GM12891 (cell line): ENCODE measurements around the gene CGRRF1. TPM values are rescaled to one million over a fixed set of nuclear protein-coding genes. Genes with fewer than 3 reads are reported as not detected.

Experiments
- DNase-seq: peaks from one replicate; pipeline ENCODE4 v3.0.0; 2011; ENCODE audit warnings: low spot score; ENCODE audit not compliant: insufficient read length
- FAIRE-seq: peaks from 2 replicates; lab custom pipeline; 2011; peaks lifted over from hg19 to GRCh38; lab: Jason Lieb, UNC
- PAX5 ChIP-seq: IDR thresholded peaks from 2 replicates; pipeline ENCODE4 v1.6.1; 2011; ENCODE audit warnings: low read length, moderate library complexity, mild to moderate bottlenecking; ENCODE audit not compliant: insufficient read depth, severe bottlenecking
- POLR2A ChIP-seq: IDR thresholded peaks from 2 replicates; pipeline ENCODE4 v1.6.1; 2011; ENCODE audit warnings: low read depth, low read length, control low read depth
- POLR2AphosphoS5 ChIP-seq: IDR thresholded peaks from 2 replicates; pipeline ENCODE4 v1.6.1; 2011; ENCODE audit warnings: low read depth, low read length, control low read depth
- POU2F2 ChIP-seq: IDR thresholded peaks from 2 replicates; pipeline ENCODE4 v1.6.1; 2011; ENCODE audit warnings: low read depth, mild to moderate bottlenecking, control low read depth, low read length, moderate library complexity
- SPI1 ChIP-seq: IDR thresholded peaks from 2 replicates; pipeline ENCODE4 v1.6.1; 2011; ENCODE audit warnings: low read depth, low read length, control low read depth
- TAF1 ChIP-seq: IDR thresholded peaks from 2 replicates; pipeline ENCODE4 v1.6.1; 2011; ENCODE audit warnings: low read depth, low read length, control low read depth
- polyA plus RNA-seq: library from polyadenylated mRNA; unstranded; fragments of >200 nt; gene quantifications from one replicate; pipeline ENCODE4 v1.2.1, GENCODE V29; 2012; ENCODE audit warnings: low read depth, missing spikeins, inconsistent platforms; ENCODE audit not compliant: missing spikeins

Gene CGRRF1
- 13.9 TPM for polyA plus RNA-seq

GRCh38 chr14:54509546-54510501, at the start of gene CGRRF1:
Gene CGRRF1 (plus strand): TSS chr14:54509906. CDS start chr14:54509960, 54 bp downstream.
- peak; percentile 98 for FAIRE-seq
- TF ChIP-seq POLR2AphosphoS5 (peak; percentile 72), POU2F2 (no peak), POLR2A (peak; percentile 56; the same call in 1 of the 2 replicates), TAF1 (no peak), SPI1 (no peak), PAX5 (no peak)

GRCh38 chr14:54462048-54462447, 47.7 kb upstream of the CGRRF1 start:
- no peak for TF ChIP-seq SPI1
- TF ChIP-seq TAF1 = no peak
- TF ChIP-seq POLR2A = no peak
- no peak for TF ChIP-seq PAX5
- no peak for TF ChIP-seq POU2F2
- no peak for FAIRE-seq
- DNase-seq = no peak

More at GRCh38 chr14:54509546-54510501, at the start of gene CGRRF1:
- peak; percentile 94 for DNase-seq

GRCh38 chr14:54465654-54466053, 44.1 kb upstream of the CGRRF1 start:
- DNase-seq (no peak), FAIRE-seq (no peak)
- TF ChIP-seq PAX5 = no peak

- no peak for DNase-seq
- TF ChIP-seq SPI1 (no peak), TAF1 (no peak), POLR2A (no peak), PAX5 (no peak), POLR2AphosphoS5 (no peak), POU2F2 (no peak)
- no peak for FAIRE-seq
Observed at GRCh38 chr14:54467280-54467679, 42.4 kb upstream of the CGRRF1 start.

- TF ChIP-seq PAX5 = no peak
- TF ChIP-seq POLR2AphosphoS5 = no peak
- TF ChIP-seq POLR2A = no peak
- no peak for TF ChIP-seq POU2F2
- no peak for TF ChIP-seq TAF1
- TF ChIP-seq SPI1 = no peak
- FAIRE-seq (no peak), DNase-seq (no peak)
Observed at GRCh38 chr14:54470701-54471100, 39.0 kb upstream of the CGRRF1 start.

- no peak for FAIRE-seq
- no peak for DNase-seq
- TF ChIP-seq POU2F2 (no peak), POLR2A (no peak), POLR2AphosphoS5 (no peak), SPI1 (no peak), PAX5 (no peak), TAF1 (no peak)
Observed at GRCh38 chr14:54471641-54472040, 38.1 kb upstream of the CGRRF1 start.

- no peak for TF ChIP-seq POLR2AphosphoS5
- no peak for TF ChIP-seq SPI1
- TF ChIP-seq POU2F2 = no peak
- no peak for TF ChIP-seq TAF1
- no peak for TF ChIP-seq POLR2A
- TF ChIP-seq PAX5 = no peak
- no peak for FAIRE-seq
- no peak for DNase-seq
Observed at GRCh38 chr14:54472315-54472714, 37.4 kb upstream of the CGRRF1 start.

GRCh38 chr14:54474232-54474793, 35.4 kb upstream of the CGRRF1 start:
- DNase-seq = no peak
- FAIRE-seq = peak; percentile 47
- TF ChIP-seq TAF1 = no peak
- TF ChIP-seq SPI1 = no peak
- TF ChIP-seq POU2F2 = no peak
- no peak for TF ChIP-seq POLR2AphosphoS5
- no peak for TF ChIP-seq PAX5
- TF ChIP-seq POLR2A = no peak

- FAIRE-seq = no peak
- TF ChIP-seq SPI1 = no peak
- no peak for TF ChIP-seq POLR2AphosphoS5
- no peak for DNase-seq
Observed at GRCh38 chr14:54475187-54475899, 34.4 kb upstream of the CGRRF1 start.

GRCh38 chr14:54475911-54476310, 33.8 kb upstream of the CGRRF1 start:
- FAIRE-seq = no peak
- DNase-seq = no peak
- TF ChIP-seq TAF1 (no peak), POLR2A (no peak), PAX5 (no peak), POU2F2 (no peak), POLR2AphosphoS5 (no peak), SPI1 (no peak)
